Neural crest cell (in vitro differentiated cells): ENCODE results near the gene TAS2R10. TPM values are rescaled to one million over a fixed set of nuclear protein-coding genes. Genes with fewer than 3 reads are reported as not detected.

Source experiments
- DNase-seq: peaks from one replicate; pipeline ENCODE4 v3.0.0; 2021; ENCODE audit warnings: low read depth, mixed read lengths, low spot score
- H3K27ac Mint-ChIP-seq: one replicate; pipeline ENCODE4 v1.8.0; 2021; ENCODE audit warnings: mild to moderate bottlenecking, mixed read lengths; ENCODE audit not compliant: unreplicated experiment
- H3K27me3 Mint-ChIP-seq: 2 replicates; pipeline ENCODE4 v1.8.0; 2021; ENCODE audit warnings: low read depth, mild to moderate bottlenecking, mixed read lengths
- H3K36me3 Mint-ChIP-seq: 2 replicates; pipeline ENCODE4 v1.8.0; 2021; ENCODE audit warnings: low read depth, mild to moderate bottlenecking, mixed read lengths
- H3K4me1 Mint-ChIP-seq: 2 replicates; pipeline ENCODE4 v1.8.0; 2021; ENCODE audit warnings: mixed read lengths
- H3K4me3 Mint-ChIP-seq: one replicate; pipeline ENCODE4 v1.8.0; 2021; ENCODE audit warnings: mild to moderate bottlenecking, mixed read lengths
- H3K9me3 Mint-ChIP-seq: 2 replicates; pipeline ENCODE4 v1.8.0; 2021; ENCODE audit warnings: mixed read lengths
- long read RNA-seq: library from polyadenylated mRNA; unstranded; transcript quantifications from one replicate; pipeline ENCODE4 v2.0.0, GENCODE V29; 2020
- total RNA-seq: library from RNA; stranded (reverse); gene quantifications from 2 replicates; pipeline ENCODE4 v1.2.1, GENCODE V29; 2021
- TF ChIP-seq, protein P1 (sequence below): fragments of 200-600 bp; sonication (generic); conservative IDR thresholded peaks from 2 replicates; pipeline ENCODE4 v1.5.0; 2021; ENCODE audit warnings: antibody characterized with exemption, mild to moderate bottlenecking

Gene TAS2R10, protein sequence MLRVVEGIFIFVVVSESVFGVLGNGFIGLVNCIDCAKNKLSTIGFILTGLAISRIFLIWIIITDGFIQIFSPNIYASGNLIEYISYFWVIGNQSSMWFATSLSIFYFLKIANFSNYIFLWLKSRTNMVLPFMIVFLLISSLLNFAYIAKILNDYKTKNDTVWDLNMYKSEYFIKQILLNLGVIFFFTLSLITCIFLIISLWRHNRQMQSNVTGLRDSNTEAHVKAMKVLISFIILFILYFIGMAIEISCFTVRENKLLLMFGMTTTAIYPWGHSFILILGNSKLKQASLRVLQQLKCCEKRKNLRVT
- total RNA-seq = 1.1 and 1.2 TPM in 2 replicates
- long read RNA-seq = 0 reads

DNA sequence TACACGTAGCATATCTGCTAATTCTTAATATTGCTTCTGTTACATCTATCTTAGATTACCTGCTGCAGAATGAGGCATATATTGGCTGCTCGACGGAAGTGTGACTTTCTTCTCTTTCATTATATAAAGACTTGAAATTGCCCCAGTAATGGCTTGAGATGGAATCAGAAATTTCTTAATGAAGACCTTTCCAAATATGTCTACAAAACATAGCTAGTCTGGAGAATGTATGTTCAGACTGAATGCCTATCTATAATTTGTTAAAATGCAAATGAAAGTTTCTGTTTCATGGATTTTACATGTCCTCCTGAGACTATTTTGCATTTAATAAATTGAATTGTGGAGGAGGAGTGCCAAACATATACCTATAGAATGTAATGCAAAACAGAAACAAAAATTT is at the start of gene TAS2R10:
Gene TAS2R10, minus strand, starts transcription at position 101 of the 400 bp plus-strand sequence. Its CDS starts 89 bp downstream, at position 12.
- H3K27me3 Mint-ChIP-seq = no peaks in the 10 kb centered on the region
- no peaks in the 10 kb centered on the region for H3K9me3 Mint-ChIP-seq
- H3K36me3 Mint-ChIP-seq = peaks cover 6% of the 10 kb centered on the region
- H3K27ac Mint-ChIP-seq = no peak within 1 kb of the TSS
- no peak within 1 kb of the TSS for H3K4me3 Mint-ChIP-seq
- TF ChIP-seq, protein P1, sequence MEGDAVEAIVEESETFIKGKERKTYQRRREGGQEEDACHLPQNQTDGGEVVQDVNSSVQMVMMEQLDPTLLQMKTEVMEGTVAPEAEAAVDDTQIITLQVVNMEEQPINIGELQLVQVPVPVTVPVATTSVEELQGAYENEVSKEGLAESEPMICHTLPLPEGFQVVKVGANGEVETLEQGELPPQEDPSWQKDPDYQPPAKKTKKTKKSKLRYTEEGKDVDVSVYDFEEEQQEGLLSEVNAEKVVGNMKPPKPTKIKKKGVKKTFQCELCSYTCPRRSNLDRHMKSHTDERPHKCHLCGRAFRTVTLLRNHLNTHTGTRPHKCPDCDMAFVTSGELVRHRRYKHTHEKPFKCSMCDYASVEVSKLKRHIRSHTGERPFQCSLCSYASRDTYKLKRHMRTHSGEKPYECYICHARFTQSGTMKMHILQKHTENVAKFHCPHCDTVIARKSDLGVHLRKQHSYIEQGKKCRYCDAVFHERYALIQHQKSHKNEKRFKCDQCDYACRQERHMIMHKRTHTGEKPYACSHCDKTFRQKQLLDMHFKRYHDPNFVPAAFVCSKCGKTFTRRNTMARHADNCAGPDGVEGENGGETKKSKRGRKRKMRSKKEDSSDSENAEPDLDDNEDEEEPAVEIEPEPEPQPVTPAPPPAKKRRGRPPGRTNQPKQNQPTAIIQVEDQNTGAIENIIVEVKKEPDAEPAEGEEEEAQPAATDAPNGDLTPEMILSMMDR = no peak
- no peak for DNase-seq
- no peaks in the 10 kb centered on the region for H3K4me1 Mint-ChIP-seq

DNA sequence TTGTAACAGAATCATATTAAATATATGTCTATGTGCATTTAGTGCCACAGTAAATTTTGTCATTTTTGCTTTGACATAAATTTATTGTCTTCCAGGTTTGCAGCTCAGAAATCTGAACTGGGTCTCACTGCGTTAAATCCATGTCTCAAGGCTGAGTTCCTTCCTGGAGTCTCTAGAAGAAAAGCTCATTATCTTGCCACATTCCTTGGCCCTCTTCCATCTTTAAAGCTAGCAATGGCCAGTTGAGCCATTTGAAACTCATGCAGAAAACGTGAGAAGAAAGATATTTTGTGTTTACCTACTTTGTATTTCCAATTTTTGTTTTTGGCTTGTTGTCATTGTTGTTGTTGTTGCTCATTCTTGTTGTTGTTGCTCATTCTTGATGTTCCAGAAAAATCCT is 47.2 kb upstream of the TAS2R10 start:
- Mint-ChIP-seq H3K4me3 (no peak overlapping the region), H3K36me3 (peaks cover 47% of the 10 kb centered on the region), H3K27me3 (no peaks in the 10 kb centered on the region), H3K27ac (no peak overlapping the region), H3K9me3 (peaks cover 3% of the 10 kb centered on the region), H3K4me1 (no peaks in the 10 kb centered on the region)
- DNase-seq = no peak
- TF ChIP-seq, protein P1 = no peak

DNA sequence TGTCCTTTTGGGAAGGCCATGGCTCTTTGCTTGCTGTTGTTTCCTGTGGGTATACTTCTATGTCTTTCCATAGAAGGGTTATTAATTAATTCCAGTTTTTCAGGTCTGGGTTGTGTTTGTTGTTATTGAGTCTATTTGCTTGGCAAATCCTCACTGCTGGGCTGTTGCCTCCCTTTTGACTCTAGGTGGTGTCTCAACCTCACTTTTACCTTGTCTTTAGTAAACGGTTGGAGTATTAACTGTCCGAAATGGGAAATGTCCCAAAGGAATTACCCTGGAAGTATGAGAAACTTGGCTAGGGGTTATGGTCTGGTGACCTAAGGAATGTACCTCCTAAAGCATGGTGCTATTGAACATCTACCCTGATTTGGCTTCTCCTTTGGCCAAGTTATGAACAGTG is 41.2 kb upstream of the TAS2R10 start:
- TF ChIP-seq, protein P1 = no peak
- H3K27ac Mint-ChIP-seq = no peak overlapping the region

DNA sequence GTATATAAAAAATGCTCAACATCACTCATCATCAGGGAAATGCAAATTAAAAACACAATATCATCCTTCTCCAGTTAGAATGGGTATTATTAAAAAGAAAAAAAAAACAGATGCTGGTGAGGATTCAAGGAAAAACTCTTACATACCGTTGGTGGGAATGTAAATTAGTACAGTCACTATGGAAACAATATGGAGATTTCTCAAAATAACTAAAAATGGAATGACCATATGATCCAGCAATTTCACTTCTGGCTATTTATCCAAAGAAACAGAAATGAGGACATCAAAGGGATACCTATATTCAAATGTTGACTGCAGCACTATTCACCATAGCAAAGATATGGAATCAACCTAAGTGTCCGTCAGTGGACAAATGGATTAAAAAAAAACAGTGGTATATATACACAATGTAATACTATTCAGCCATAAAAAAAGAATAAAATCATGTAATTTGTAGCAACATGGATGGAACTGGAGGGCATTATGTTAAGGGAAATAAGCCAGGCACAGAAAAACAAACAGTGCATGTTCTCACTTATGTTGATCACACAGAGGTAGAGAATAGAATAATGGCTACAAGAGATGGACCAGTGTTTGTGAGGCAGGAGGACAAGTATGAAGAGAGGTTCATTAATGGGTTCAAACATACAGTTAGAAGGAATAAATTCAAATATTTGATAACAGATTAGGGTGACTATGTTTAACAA is 37.5 kb upstream of the TAS2R10 start:
- no peak for DNase-seq
- Mint-ChIP-seq H3K4me3 (no peak overlapping the region), H3K36me3 (peaks cover 48% of the 10 kb centered on the region), H3K4me1 (no peaks in the 10 kb centered on the region), H3K27me3 (no peaks in the 10 kb centered on the region), H3K27ac (no peak overlapping the region), H3K9me3 (peaks cover 28% of the 10 kb centered on the region)
- TF ChIP-seq, protein P1 = no peak

More for the DNA sequence above, 41.2 kb upstream of the TAS2R10 start:
- DNase-seq = no peak
- no peaks in the 10 kb centered on the region for H3K27me3 Mint-ChIP-seq
- H3K4me1 Mint-ChIP-seq = no peaks in the 10 kb centered on the region
- H3K4me3 Mint-ChIP-seq = no peak overlapping the region
- peaks cover 35% of the 10 kb centered on the region for H3K36me3 Mint-ChIP-seq
- H3K9me3 Mint-ChIP-seq = peaks cover 11% of the 10 kb centered on the region

DNA sequence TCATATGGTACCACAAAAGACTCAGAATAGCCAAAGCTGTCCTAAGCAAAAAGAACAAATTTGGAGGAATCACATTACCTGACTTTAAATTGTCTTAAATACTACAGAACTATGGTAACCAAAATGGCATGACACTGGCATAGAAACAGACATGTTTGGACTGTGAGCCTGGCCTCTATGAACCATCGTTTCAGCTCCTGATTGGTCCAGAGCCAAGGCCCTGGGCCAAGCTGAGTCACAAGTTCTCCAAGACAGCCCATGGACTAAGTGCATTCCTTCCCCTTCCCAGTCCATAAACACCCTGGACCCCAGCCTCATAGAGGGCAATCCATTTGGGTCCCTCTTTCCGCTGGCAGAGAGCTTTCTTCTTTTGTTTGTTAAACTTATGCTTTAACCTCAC is 35.2 kb upstream of the TAS2R10 start:
- peaks cover 60% of the 10 kb centered on the region for H3K36me3 Mint-ChIP-seq

More for the DNA sequence above, 35.2 kb upstream of the TAS2R10 start:
- no peaks in the 10 kb centered on the region for H3K4me1 Mint-ChIP-seq
- no peak overlapping the region for H3K27ac Mint-ChIP-seq
- no peaks in the 10 kb centered on the region for H3K27me3 Mint-ChIP-seq
- peaks cover 46% of the 10 kb centered on the region for H3K9me3 Mint-ChIP-seq
- no peak for DNase-seq
- H3K4me3 Mint-ChIP-seq = no peak overlapping the region
- TF ChIP-seq, protein P1 = no peak
